HepG2 (cell line): ENCODE results near the gene RABL2B.

Experiments used
- CTCF ChIP-seq: sonication (generic); formaldehyde crosslinking; IDR thresholded peaks from 2 replicates; pipeline ENCODE4 v1.5.0; 2020; ENCODE audit warnings: mild to moderate bottlenecking, missing genetic modification reagents, moderate library complexity
- DPF2 ChIP-seq: sonication (generic); formaldehyde crosslinking; IDR thresholded peaks from 2 replicates; pipeline ENCODE4 v1.4.0; 2020; ENCODE audit warnings: mild to moderate bottlenecking, low read depth, missing genetic modification reagents, borderline replicate concordance
- EZH2 ChIP-seq: conservative IDR thresholded peaks from 2 replicates; pipeline ENCODE4 v1.6.1; 2012; ENCODE audit warnings: mild to moderate bottlenecking, low read depth, low read length, moderate library complexity
- FLYWCH1 ChIP-seq: sonication (generic); formaldehyde crosslinking; IDR thresholded peaks from 2 replicates; pipeline ENCODE4 v1.8.1; 2023; ENCODE audit warnings: mild to moderate bottlenecking, missing genetic modification reagents
- MAFG ChIP-seq: sonication (generic); formaldehyde crosslinking; IDR thresholded peaks from 2 replicates; pipeline ENCODE4 v1.5.1; 2020; ENCODE audit warnings: mild to moderate bottlenecking, missing genetic modification reagents
- PHF21A ChIP-seq: sonication (generic); formaldehyde crosslinking; IDR thresholded peaks from 2 replicates; pipeline ENCODE4 v1.5.0; 2020; ENCODE audit warnings: mild to moderate bottlenecking, missing genetic modification reagents
- SMARCC2 ChIP-seq: fragments of 450-650 bp; IDR thresholded peaks from 2 replicates; pipeline ENCODE4 v1.6.1; 2017; ENCODE audit warnings: antibody characterized with exemption, mild to moderate bottlenecking
- ZNF274 ChIP-seq: sonication (generic); formaldehyde crosslinking; IDR thresholded peaks from 2 replicates; pipeline ENCODE4 v1.5.1; 2020; ENCODE audit warnings: mild to moderate bottlenecking, missing genetic modification reagents
- ZNF282 ChIP-seq: fragments of 450-650 bp; IDR thresholded peaks from 2 replicates; pipeline ENCODE4 v1.6.1; 2018; ENCODE audit not compliant: partially characterized antibody
- ZNF512 ChIP-seq: sonication (generic); formaldehyde crosslinking; IDR thresholded peaks from 2 replicates; pipeline ENCODE4 v1.4.0; 2020; ENCODE audit warnings: mild to moderate bottlenecking, missing genetic modification reagents
- ZNF543 ChIP-seq: sonication (generic); formaldehyde crosslinking; IDR thresholded peaks from 2 replicates; pipeline ENCODE4 v1.4.0; 2020; ENCODE audit warnings: mild to moderate bottlenecking, missing genetic modification reagents
- ZNF547 ChIP-seq: sonication (generic); formaldehyde crosslinking; IDR thresholded peaks from 2 replicates; pipeline ENCODE4 v1.5.1; 2020; ENCODE audit warnings: mild to moderate bottlenecking, missing genetic modification reagents
- ZNF562 ChIP-seq: sonication (generic); formaldehyde crosslinking; IDR thresholded peaks from 2 replicates; pipeline ENCODE4 v1.8.0; 2022; ENCODE audit warnings: missing genetic modification reagents, borderline replicate concordance

GRCh38 chr22:50729391-50730012 is 53.9 kb downstream of the RABL2B start:
- TF ChIP-seq ZNF562 = no peak
- no peak for TF ChIP-seq ZNF547 (CRISPR knock-in tag)
- TF ChIP-seq CTCF (CRISPR knock-in tag) = no peak
- no peak for TF ChIP-seq FLYWCH1
- no peak for TF ChIP-seq EZH2
- no peak for TF ChIP-seq DPF2 (CRISPR knock-in tag)
- TF ChIP-seq ZNF543 (CRISPR knock-in tag) = no peak
- TF ChIP-seq ZNF512 = no peak
- TF ChIP-seq ZNF282 = no peak
- TF ChIP-seq PHF21A (CRISPR knock-in tag) = no peak
- TF ChIP-seq MAFG (CRISPR knock-in tag) = no peak
- TF ChIP-seq SMARCC2 = no peak
- TF ChIP-seq ZNF274 = no peak
